A673 (cell line): ENCODE measurements around the gene AKR1C1.
"Not testable (repeated sequence)": the region's sequence is repeated elsewhere in the genome, so short reads cannot be mapped to it uniquely, and the experiment has no call there.

Source experiments
- CTCF ChIP-seq: fragments of 300-800, 200-600 bp; sonication (generic); conservative IDR thresholded peaks from 2 replicates; pipeline ENCODE4 v1.5.1; 2017; ENCODE audit warnings: low read depth, mild to moderate bottlenecking, antibody characterized with exemption, low read length, moderate library complexity, mixed read lengths
- EZH2 ChIP-seq: fragments of 200-600 bp; sonication (generic); IDR thresholded peaks from 2 replicates; pipeline ENCODE4 v1.6.1; 2017; ENCODE audit warnings: borderline replicate concordance, low read depth, mild to moderate bottlenecking, mixed read lengths, antibody characterized with exemption, low read length; ENCODE audit not compliant: poor library complexity, severe bottlenecking

- not testable (repeated sequence) for TF ChIP-seq CTCF, EZH2
Observed at GRCh38 chr10:4951512-4952162, 11.6 kb upstream of the AKR1C1 start.
